ENCODE measurements around the gene CLDN3.

DNA sequence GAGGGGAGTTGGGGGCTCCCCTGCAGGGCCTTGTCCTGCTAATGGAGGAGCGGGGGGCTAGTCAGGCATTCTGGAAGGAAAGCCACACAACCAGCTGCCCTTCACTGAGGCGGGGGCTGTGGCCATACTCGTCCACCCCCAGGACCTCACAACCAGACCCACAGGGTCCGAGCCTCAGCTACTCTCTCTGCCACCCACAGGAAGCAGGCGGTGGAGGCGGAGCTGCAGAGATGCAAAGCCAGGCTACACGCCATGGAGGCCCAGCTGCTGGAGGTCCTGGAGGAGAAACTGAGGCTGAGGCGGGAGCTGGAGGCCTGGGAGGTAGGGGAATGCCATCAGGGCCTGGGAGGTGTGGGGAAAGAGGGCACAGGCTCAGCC is 34.6 kb downstream of the CLDN3 start:
- TF ChIP-seq EZH2 (IDR thresholded peaks at IDR 0.05; ENCODE audit: insufficient read depth, poor library complexity, severe bottlenecking) (no peak), EZH2phosphoT487 (IDR thresholded peaks at IDR 0.05; ENCODE audit: insufficient read depth, low read depth) (no peak)
